DMS53 treated with DMSO at 0.1 percent for 48 hours (cell line): ENCODE data around the gene ATP1A3.

Experiments used
- DNase-seq: peaks from one replicate; lab custom pipeline; 2025; ENCODE audit not compliant: unreplicated experiment; lab: John Stamatoyannopoulos, UW

The ATP1A3 gene

DNA sequence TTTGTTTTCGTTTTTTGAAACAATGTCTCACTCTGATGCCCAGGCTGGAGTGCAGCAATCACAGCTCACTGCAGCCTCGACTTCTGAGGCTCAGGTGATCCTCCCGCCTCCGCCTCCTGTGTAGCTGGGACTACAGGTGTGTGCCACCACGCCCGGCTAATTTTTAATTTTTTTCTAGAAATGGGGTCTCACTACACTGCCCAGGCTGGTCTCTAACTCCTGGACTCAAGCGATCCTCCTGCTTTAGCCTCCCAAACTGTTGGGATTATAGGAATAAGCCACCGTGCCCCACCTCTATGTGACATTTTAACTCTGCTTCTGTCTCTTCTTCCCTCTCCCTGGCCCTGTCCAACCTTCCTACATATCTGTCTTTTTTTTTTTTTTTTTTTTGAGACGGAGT, 5.1 kb downstream of the ATP1A3 start:
- no peak for DNase-seq

DNA sequence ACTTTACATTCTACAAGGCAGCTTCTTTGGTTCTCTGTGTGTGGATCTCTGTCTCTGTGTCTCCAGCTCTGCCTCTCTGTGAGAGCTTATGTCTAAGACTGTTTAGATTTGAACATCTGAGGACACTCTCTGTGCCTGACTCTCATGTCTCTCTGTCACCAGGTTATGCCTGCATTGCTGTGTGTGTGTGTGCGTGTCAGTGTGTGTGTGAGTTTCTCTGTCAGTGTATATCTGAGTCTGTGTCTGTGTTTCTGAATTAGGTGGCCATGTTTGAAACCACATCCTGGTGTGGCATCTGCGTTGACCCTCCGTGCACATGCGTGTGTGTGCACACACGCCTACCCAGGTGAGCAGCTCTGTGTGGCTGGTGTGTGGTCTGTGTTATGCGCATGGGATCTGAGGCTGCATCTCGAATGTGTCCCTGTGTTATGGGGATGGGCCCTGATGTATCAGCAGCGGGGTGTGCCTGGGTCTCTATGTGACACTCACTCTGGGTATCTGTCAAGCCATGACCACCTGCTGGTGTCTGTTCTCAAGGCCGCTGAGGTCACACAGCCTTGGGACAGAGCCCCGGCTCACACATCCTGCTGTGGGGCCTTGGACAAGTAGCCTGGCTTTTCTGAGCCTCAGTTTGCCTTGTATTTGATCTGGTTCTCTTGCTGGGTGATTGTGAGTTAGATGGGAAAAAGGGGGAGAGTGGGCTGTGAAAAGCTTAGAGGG, 6.7 kb downstream of the ATP1A3 start:
- DNase-seq: no peak

DNA sequence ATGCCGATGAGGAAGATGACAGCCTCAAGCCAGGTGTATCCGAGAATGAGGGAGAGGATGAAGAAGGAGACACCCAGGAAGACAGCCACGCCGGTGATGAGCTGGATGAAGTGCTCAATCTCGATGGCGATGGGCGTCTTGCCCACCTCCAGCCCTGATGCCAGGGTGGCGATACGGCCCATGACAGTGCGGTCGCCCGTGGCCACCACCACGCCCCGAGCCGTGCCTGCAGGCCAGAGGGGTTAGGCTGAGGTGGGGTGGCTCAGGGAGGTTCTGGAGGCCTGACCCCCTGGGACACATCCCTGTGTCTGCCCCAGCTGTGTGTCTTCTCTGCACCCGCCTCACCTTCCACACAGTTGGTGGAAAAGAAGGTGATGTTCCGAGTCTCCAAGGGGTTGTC, 9.1 kb downstream of the ATP1A3 start:
- no peak for DNase-seq

DNA sequence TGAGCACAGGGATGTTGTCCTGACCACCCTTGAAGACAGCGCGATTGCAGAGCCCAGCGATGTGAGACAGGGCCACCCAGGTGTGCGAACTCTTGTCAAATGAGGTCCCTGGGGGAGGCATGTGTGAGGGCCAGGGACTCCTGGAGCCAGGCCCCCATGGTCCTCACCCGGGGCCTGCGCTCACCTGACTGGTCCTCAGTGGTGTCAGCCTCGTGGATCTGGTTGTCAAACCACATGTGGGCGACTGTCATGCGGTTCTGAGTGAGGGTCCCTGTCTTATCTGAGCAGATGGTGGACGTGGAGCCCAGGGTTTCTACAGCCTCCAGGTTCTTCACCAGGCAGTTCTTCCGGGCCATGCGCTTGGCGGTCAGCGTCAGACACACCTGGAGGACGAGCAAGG, 12.3 kb downstream of the ATP1A3 start:
- no peak for DNase-seq

DNA sequence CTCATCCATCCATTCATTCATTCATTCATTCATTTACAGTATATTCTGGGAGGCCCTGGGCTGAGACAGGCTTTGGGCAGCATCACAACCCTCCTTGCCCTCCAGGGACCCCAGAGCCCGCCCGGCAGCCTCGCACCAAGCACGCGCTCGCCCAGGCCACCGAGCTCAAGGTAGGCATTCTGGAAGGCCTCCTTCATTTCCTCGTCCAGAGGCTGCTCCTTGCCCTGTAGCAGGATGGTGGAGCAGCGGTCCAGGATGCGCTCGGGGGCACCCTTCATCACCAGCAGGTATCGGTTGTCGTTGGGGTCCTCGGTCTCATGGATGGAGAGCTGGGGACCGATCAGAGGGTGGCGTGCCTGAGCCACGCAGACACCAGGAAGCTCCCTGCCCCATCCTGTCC, 15.6 kb downstream of the ATP1A3 start:
- no peak for DNase-seq

DNA sequence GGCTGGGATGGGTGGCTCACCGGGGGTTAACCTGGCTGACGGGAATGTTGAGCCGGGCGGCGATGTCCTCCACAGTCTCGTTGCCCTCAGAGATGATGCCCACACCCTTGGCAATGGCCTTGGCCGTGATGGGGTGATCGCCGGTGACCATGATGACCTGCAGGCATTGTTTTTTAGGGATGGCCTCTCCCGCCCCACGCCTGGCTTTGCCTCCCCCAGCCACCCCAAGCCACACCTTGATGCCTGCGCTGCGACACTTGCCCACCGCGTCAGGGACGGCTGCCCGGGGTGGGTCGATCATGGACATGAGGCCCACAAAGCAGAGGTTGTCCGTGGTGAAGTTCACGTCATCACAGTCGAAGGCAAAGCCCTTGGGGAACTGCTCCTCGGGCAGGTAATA, 16.1 kb downstream of the ATP1A3 start:
- no peak for DNase-seq

DNA sequence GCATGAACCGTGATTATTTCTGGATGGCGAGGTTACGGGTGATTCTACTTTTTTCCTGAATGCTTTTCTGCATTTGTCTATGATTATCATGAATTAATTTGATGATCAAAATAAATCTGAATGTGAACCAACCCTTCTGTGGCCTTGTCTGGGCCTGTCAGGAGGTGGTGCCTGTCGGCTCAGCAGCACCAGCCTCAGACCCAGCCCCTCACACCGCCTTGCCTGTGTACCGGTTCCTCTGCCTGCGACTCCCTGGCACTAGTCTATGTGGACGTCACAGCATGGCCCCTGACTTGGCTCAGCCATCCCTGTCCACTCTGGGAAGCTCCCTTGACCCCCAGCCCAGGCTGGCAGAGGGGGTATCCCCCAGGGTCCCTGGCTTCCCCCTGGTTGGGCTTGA, 19.4 kb downstream of the ATP1A3 start:
- no peak for DNase-seq

DNA sequence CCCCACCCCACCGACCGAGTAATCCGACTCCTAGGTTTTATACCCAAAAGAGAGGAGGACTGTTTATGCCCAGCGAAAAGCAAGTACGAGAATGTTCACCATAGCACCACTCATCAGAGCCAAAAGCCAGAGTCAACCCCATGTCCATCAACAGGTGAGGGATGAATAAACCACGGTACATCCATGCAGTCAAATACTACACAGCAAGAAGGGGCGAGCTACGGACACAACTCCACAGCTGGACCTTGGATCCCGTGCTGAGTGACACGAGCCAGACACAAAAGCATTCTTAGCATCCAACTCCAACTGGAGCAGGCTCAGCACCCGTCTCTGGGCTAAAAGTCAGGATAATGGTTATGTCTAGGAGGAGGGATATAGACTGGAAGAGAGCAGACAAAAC, 22.7 kb downstream of the ATP1A3 start:
- DNase-seq: no peak

DNA sequence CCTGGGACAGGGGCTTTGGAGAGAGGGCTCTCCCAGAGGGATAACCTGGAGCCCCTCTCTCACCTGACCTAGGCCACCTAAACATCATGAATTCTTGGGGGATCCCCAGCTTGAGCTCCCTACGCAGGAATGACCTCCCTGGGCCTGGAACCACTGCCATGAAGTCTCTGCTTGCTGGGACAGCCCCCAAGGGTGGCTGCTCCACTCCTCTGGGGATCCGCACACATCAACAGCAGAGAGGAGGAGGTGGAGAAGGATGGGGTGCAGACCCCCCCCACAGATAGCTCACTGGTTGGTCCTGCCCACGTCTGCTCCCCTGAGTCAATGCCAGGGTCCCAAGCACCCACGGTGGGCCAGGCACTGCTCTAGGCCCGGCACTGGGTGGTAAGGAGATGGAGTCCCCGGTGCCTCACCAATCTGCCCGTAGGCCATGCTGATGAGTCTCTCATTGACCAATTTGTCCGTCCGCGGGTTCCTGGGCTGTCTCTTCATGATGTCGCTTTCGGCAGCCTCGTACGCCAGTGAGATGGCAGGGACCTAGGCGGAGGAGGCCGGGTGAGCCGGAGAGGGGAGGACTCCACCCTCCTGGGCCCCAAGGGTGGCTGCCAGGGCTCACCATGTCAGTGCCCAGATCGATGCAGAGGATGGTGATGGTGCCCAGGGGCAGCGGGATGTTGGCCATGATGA, 24.1 kb downstream of the ATP1A3 start:
- DNase-seq: no peak

DNA sequence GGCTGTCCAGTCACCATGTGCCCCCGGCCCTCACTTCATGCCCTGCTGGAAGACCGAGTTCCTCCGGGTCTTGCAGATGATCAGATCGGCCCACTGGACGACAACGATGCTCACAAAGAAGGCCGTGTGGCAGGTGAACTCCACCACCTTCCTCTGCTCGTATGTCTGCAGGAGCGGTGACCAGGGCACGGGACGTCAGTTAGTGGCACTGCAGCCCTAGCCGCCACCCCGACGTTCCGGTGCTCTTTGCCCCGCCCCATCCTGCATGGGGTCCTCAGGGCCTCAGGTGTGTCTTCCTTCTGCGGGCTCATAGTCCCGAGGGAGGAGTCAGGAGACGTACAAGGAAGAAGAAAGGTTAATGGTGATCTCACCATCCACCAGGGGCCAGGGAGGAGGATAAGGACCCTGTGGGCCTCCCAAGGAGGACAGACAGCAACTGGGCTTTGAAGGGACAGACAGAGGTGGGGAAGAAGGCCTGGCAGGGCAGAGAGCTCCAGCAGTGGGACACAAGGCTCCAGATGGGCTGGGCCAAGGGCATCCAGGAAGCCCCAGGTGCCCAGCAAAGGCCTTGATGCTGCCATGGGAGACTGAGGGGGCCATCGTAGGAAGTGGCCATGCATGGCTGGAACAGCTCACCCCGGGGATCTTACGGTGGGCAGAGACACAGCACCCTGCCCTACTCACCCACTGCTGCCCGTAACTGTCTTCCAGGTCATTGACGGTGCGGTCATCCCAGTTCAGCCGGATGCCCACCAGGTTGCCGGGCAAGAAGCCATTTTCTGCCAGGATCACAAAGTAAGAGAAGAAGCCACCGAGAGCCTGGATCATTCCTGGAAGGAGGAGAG, 25.1 kb downstream of the ATP1A3 start:
- no peak for DNase-seq

DNA sequence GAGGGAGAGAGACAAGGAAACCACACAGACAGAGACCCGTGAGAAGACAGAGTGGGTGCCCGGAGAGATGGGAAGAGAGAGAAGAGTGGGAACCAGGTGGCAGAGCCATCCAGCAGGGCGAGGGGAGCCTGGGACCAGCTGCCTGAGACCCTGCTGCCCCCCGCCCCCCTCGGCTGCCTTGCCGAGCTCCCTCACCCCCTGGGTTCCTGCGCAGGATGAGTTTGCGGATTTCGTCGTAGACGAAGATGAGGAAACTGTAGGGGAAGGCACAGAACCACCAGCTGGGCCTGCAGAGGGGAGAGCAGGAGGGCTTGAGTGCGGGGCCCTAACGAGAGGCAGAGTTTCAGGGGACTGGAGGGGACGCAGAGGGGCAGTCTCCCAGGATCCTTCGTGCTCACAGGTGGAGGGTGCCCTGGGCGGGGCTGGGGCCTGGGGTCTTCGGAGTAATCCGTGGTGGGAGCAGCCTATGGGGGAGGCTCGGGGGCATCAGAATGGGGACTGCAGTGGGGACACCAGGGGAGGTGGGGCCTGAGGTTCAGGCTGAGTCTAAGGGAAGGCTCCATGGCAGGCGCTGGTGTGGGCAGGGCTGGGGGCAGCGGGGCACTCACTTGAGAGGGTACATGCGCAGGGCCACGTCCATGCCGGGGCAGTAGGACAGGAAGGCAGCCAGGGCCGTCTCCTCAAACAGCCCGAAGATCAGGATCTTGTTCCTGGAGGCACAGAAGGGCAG, 26.8 kb downstream of the ATP1A3 start:
- no peak for DNase-seq

DNA sequence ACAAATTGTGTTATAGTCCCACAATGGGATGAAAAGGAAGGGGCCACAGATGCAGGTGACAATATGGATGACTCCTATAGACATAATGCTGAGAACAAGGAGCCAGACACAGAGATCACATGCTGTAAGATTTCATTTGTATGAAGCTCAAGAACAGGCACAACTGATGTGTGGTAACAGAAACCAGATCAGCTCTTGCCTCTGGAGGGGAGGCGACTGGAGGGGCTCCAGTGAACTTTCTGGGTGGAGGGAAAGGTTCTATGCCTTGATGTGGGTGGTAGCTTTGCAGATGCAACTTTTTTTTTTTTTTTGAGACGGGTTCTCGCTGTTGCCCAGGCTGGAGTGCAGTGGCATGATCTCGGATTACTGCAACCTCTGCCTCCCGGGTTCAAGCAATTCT, 28.9 kb downstream of the ATP1A3 start:
- DNase-seq: no peak

DNA sequence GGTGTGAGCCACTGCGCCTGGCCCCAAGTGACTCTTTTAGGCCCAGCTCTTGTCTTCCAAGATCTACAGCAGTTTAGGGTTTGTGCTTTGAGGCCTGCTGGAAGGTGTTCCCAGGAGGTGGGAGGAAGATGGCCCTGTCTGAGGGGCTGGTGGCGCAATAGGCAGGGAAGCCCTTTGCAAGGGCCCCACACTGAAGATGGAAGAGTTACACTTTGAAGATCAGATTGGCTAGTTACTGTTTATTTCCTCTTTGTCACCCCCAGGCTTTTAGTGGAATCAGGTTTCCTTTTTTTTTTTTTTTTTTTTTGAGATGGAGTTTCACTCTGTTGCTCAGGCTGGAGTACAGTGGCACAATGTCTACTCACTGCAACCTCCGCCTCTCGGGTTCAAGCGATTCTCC, 33.1 kb downstream of the ATP1A3 start:
- no peak for DNase-seq

DNA sequence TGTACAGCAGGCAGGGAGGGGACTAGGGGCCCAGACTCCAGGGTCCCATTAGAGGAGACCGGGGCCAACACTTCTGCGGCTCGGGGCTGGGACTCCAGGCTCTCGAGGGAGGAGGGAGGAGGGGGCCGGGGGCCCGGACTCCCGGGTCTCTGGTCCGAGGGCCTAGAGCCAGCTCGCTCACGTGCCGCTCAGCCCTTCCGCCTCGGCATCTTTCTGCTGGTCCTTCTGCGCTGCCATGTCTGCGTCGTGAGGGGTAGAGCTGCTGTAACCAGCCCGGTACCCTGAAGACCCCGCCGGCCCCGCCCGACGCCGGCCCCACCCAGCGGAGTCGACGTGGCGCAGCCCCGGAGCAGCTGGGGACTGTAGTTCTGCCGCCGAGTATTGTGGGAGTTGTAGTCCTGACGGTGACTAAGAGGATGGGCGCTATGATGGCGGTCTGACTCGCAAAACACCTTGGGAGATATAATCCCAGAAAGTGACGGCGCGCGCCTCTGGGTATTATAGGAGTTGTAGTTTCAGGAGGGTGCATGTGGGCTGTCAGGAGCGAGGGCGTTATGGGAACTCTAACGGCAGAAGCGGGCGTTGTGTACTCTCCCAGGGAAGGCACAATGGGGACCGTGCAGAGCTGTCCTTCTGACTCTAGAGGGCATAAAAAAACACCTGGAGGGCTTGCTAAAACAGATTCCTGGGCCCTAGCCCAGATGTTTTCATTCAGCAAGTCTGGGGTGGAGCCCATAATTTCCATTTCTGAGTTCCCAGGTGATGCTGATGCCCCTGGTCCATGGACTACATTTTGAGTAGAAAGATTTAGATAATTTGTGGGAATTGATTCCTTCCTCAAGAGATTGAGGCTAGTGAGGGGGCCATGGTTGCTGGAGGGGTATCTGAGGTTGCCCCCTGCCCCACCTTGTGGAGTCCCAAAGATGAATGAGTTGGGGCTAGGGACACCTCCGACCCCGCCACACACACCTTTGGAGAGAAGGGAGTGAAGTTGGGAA, 34.7 kb downstream of the ATP1A3 start, which contains the start of gene RABAC1:
RABAC1 (minus strand) TSS at position 266 of the 998 bp plus-strand sequence; CDS start at position 237, 29 bp downstream.
- DNase-seq: peak; percentile 91

DNA sequence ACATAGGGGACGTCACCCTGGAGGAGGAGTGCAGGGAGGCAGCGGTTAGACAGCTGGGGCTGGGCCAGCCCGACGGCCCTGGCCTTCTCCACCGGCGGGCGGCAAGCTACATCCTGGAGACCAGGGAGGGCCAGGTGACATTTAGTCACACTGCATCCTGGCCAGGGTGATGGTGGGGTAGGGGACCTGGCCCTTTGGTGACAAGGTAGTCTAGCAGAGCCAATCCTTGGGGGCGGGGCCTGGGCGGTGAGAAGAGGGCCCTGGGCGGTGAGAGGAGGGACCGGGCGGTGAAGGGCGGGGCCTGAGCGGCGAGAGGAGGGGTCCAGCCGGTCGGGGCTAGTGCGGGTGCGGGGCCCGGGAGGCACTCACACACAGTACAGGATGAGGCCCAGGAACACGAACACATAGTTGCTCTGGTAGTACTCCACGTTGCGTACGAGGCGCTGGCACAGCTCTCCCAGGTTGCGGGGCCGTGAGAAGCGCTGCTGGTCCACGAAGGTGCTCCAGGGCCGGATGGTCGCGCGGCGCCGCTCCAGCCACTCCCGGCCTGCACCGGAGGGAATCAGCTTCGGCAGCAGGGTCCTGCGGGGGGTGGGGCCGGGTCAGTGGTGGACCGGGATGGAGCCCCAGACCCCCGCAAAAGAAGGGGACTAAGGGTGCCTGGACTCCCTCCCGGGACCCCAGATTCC, 35.5 kb downstream of the ATP1A3 start:
- DNase-seq: peak; percentile 53

DNA sequence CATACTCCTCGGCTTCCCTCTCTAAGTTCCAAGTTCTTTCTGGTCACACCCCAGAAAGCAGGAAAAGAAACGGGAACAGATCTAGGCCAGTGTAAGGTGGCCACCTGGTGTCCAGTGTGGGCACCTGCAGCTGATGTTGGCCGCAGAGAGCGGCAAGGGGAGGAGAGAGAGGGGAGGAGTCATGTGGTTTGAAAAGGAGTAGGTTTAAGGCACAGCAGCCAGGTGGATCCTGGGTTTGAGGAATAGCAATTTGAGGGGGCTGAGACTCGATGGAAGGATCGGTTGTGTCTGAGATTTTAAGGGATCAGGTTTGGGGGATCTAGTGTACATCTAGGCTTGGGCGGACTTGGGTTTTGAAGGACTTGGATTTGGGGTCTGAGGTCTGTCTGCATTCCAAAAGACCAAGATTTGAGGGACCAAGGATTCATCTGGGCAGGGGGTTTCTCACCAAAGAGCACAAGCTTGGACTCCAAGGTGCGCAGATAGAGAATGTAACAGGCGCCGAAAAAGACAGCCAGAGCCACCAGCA, 36.1 kb downstream of the ATP1A3 start:
- DNase-seq: peak; percentile 92

DNA sequence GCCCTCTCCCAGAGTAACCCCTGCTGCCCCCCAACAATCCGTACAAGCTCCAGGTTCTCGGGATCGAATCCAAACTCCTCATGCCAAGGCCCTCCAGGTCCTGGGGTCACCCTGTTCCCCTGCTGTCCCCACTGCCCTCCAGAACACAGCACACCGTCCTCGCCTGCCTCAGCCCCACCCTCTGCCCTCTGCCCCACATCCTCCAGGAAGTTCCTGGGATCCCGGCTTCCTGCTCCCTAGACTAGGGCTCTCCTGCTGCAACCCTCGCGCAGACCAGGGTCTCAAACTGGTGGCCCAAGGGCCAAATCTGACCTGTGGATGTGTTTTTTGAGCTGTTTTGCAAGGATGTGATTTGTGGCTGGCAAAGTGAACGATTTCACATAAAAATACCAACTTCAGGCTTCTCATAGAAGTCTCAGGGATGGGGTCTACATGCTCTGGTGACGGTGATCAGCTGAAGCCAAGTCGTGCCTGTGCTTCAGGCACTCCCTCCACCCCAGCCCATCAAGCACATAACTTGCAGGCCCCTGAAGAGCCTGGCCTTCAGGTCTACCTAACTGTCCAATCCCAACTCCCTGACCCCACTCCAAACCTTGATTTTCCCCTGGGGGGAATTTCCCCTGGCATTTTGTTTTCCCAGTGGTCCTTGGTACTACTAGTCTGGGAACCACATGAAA, 36.7 kb downstream of the ATP1A3 start:
- DNase-seq: no peak

DNA sequence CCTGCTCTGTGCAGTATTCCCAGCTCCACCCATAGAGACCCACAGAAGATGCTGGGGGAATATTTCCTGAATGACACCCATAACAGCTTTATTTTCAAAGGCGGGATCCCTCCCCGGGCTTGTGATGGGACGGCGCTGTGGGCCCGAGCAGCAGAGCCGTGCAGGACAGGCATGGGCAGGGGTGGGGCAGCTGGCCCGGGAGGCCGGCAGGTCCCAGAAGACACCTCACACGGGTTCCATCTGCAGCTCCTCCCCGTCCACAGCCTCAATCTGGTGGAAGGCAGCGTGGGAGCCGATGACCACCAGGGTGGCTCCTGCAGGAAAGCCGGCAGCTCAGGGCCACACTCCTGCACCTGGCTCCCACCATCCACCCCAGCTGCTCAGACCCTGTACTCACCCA, 37.4 kb downstream of the ATP1A3 start:
- DNase-seq: no peak

DNA sequence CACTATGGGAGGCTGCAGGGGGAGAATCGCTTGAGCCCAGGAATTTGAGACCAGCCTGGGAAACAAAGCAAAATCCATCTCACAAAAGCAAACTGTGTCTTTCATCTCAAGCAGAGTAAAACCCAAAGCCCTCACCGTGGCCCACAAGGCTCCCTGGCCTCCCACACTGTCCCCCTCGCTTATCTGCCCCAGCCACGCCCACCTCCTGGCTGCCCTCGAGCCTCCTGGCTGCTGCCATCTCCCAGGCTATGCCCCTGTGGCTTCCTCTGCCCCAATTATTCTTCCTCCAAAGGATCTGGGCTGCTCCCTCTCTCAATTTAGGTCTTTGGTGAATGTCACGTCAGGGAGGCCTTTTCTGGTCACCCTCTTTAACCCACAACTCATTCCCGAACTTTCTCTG, 38.5 kb downstream of the ATP1A3 start:
- DNase-seq: no peak
